Endothelial cell (in vitro differentiated cells): ENCODE results near the gene CXCL3. TPM values are rescaled to one million over a fixed set of nuclear protein-coding genes. Genes with fewer than 3 reads are reported as not detected.

Experiments used
- DNase-seq: peaks from one replicate; pipeline ENCODE4 v3.0.0; 2021; ENCODE audit warnings: low spot score
- H3K27ac Mint-ChIP-seq: one replicate; pipeline ENCODE4 v1.8.0; 2021; ENCODE audit warnings: mixed read lengths, inconsistent platforms; ENCODE audit not compliant: unreplicated experiment
- H3K27me3 Mint-ChIP-seq: one replicate; pipeline ENCODE4 v1.8.0; 2021; ENCODE audit warnings: mild to moderate bottlenecking, moderate library complexity, mixed read lengths, inconsistent platforms; ENCODE audit not compliant: unreplicated experiment
- H3K36me3 Mint-ChIP-seq: one replicate; pipeline ENCODE4 v1.8.0; 2021; ENCODE audit warnings: mild to moderate bottlenecking, low read depth, mixed read lengths, inconsistent platforms; ENCODE audit not compliant: unreplicated experiment
- H3K4me1 Mint-ChIP-seq: one replicate; pipeline ENCODE4 v1.8.0; 2021; ENCODE audit warnings: mild to moderate bottlenecking, mixed read lengths, inconsistent platforms; ENCODE audit not compliant: unreplicated experiment
- H3K4me3 Mint-ChIP-seq: one replicate; pipeline ENCODE4 v1.8.0; 2021; ENCODE audit warnings: mild to moderate bottlenecking, mixed read lengths, inconsistent platforms; ENCODE audit not compliant: unreplicated experiment
- H3K9me3 Mint-ChIP-seq: one replicate; pipeline ENCODE4 v1.8.0; 2021; ENCODE audit warnings: mixed read lengths, inconsistent platforms; ENCODE audit not compliant: unreplicated experiment
- total RNA-seq: library from RNA; stranded (reverse); fragmentation: NEBNext Ultra II Directional; extraction: Animal tissue kit (Norgen Biotek cat#: 25700); gene quantifications from one replicate; pipeline ENCODE4 v1.2.1, GENCODE V29; 2021; ENCODE audit not compliant: unreplicated experiment
- TF ChIP-seq, protein P1 (sequence below): fragments of 200-600 bp; sonication (generic); IDR thresholded peaks from one replicate; pipeline ENCODE4 v1.5.0; 2021; ENCODE audit warnings: antibody characterized with exemption; ENCODE audit not compliant: unreplicated experiment

The CXCL3 gene
- total RNA-seq, 1 donor from 2014 or later = 2.7 TPM

DNA sequence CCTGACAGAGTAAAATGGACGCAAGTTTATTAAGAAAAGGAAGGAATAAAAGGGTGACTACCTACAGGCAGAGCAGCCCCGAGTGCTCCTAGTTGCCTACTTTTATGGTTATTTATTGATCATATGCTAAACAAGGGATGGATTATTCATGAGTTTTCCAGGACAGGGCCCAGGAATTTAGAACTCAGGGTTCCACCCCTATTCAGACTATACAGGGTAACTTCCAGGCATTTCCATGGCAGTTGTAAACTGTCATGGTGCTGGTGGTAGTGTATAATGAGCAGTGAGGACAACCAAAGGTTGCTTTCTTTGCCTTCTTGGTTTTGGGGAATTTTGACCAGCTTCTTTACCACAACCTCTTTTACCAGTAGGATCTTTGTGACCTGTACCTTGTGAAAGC lies 27.7 kb upstream of the CXCL3 start:
- no peak overlapping the region for H3K4me3 Mint-ChIP-seq
- no peak for DNase-seq
- TF ChIP-seq, protein P1, sequence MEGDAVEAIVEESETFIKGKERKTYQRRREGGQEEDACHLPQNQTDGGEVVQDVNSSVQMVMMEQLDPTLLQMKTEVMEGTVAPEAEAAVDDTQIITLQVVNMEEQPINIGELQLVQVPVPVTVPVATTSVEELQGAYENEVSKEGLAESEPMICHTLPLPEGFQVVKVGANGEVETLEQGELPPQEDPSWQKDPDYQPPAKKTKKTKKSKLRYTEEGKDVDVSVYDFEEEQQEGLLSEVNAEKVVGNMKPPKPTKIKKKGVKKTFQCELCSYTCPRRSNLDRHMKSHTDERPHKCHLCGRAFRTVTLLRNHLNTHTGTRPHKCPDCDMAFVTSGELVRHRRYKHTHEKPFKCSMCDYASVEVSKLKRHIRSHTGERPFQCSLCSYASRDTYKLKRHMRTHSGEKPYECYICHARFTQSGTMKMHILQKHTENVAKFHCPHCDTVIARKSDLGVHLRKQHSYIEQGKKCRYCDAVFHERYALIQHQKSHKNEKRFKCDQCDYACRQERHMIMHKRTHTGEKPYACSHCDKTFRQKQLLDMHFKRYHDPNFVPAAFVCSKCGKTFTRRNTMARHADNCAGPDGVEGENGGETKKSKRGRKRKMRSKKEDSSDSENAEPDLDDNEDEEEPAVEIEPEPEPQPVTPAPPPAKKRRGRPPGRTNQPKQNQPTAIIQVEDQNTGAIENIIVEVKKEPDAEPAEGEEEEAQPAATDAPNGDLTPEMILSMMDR = no peak
- H3K27ac Mint-ChIP-seq = no peak overlapping the region
- H3K36me3 Mint-ChIP-seq = no peaks in the 10 kb centered on the region
- H3K4me1 Mint-ChIP-seq = no peaks in the 10 kb centered on the region
- H3K27me3 Mint-ChIP-seq = no peaks in the 10 kb centered on the region
- H3K9me3 Mint-ChIP-seq = no peaks in the 10 kb centered on the region

DNA sequence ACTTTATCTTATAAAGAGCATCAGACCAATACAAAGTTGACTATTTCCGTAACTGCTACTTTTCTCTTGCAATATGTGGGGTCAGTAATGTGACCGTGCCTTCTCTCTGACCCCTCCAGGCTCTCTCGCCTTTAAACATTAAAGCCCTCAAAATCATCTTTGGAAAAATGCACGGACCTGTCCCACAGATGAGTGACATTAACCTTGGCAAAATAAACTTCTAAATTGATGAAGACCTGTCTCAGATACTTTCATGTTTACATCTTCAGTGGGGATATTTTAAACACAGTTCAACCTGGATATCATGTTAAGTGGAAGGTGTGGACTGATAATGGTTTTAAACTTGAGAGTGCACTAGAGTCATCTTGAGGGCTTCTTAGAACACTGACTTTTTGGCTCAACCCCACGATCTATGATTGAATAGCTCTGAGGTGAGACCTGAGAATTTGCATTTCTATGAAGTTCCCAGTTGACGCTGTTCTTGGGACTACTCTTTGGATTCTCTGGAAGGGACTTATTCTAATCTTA lies 26.7 kb upstream of the CXCL3 start:
- Mint-ChIP-seq H3K4me3 (no peak overlapping the region), H3K27me3 (no peaks in the 10 kb centered on the region), H3K27ac (no peak overlapping the region), H3K36me3 (no peaks in the 10 kb centered on the region), H3K4me1 (no peaks in the 10 kb centered on the region), H3K9me3 (no peaks in the 10 kb centered on the region)
- TF ChIP-seq, protein P1 = no peak
- no peak for DNase-seq

DNA sequence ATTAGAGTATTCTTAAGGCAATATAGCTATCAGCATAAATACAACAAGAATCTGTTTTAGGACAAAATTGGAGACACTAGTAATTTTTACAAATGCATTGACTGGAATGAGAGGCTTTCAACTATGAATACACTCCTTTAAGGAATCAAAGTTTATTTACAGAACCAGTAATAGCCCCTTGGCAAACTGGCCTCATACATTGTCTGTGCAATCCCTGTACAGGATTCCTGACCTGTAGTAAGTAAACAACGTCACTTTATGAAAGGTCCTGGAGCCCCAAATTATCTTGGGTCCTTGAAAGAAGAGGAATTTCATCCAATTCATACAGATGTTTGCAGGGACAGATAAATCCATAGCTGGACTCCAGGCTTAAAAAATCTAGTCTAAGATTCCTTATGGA lies 25.4 kb upstream of the CXCL3 start:
- H3K9me3 Mint-ChIP-seq = no peaks in the 10 kb centered on the region
- H3K36me3 Mint-ChIP-seq = no peaks in the 10 kb centered on the region

DNA sequence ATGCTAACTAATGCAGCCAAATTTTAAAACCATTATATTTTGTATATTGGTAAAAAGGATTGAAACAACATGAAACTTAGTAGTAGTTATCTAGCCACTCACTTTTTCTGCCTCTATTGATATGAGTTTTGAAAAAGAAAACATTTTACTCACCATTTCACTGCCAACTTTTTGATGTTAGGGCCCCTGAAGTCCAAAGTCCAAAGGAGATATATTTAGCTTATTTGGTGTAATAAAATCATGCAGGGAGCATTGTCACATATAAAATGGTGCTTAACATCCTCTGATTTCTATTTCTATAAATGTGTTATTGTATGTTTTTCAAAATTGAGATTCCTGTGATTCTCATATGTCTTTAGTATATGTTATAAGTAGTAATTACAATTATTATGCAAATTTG lies 24.5 kb upstream of the CXCL3 start:
- TF ChIP-seq, protein P1 = no peak
- Mint-ChIP-seq H3K4me3 (no peak overlapping the region), H3K36me3 (no peaks in the 10 kb centered on the region), H3K9me3 (no peaks in the 10 kb centered on the region), H3K27ac (no peak overlapping the region), H3K4me1 (no peaks in the 10 kb centered on the region), H3K27me3 (no peaks in the 10 kb centered on the region)
- DNase-seq = no peak

More for the DNA sequence above, 25.4 kb upstream of the CXCL3 start:
- Mint-ChIP-seq H3K27me3 (no peaks in the 10 kb centered on the region), H3K4me1 (no peaks in the 10 kb centered on the region), H3K4me3 (no peak overlapping the region), H3K27ac (no peak overlapping the region)
- DNase-seq = no peak
- TF ChIP-seq, protein P1 = no peak

DNA sequence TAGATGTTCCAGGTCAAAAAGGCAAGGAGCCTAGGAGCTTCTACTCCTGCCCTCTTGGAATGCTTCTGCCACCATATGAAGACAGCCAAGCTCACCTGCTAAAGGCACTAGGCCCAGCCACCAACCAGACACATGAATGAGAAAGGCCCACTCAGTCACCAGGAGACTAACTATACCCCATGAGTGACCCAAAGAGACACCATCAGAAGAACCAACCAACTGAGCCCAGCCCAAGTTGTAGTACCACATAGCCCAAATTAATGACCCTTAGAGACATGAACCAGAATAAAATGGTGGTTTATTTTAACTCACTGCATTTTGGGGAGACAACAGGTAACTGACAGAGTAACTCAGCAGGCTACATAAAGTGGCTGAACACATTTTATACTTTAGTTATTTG lies 22.9 kb upstream of the CXCL3 start:
- Mint-ChIP-seq H3K4me1 (no peaks in the 10 kb centered on the region), H3K36me3 (no peaks in the 10 kb centered on the region), H3K4me3 (no peak overlapping the region), H3K27ac (no peak overlapping the region), H3K27me3 (no peaks in the 10 kb centered on the region), H3K9me3 (no peaks in the 10 kb centered on the region)
- TF ChIP-seq, protein P1 = no peak
- no peak for DNase-seq
